ENCODE results near the gene PSD2. TPM values are rescaled to one million over a fixed set of nuclear protein-coding genes. Genes with fewer than 3 reads are reported as not detected.

Gene PSD2
- total RNA-seq, 1 experiment from 2014 or later, result 0.22 TPM

DNA sequence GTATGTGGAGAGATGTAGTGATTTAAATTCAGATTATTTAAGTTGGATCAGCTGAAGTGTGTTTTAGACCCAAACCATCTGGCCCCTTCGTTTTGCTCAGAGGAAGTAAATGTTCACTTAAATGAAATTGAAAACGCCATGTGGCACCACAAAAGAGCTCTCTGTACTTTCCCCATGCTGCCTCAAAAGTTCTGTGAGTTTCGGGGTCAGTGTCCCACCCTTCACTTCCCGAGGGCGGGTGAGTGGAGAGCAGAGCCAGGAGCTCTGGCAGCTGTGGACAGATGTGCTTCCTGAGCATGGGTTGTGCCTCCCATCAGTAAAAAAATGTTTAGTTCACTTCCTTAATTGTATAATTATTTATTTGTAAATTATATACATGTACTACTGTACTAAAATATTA, 48.4 kb downstream of the PSD2 start:
- Mint-ChIP-seq H3K36me3 (ENCODE audit: insufficient read depth in 1 of 3, low read depth in 3 of 3) (no peaks in the 10 kb centered on the region), H3K9me3 (no peaks in the 10 kb centered on the region), H3K27me3 (ENCODE audit: low read depth) (peaks cover 62% of the 10 kb centered on the region), H3K27ac (no peak overlapping the region), H3K4me1 (peaks cover 7 to 9% of the 10 kb centered on the region in 2 experiments), H3K4me3 (no peak overlapping the region)
- no peaks in the 10 kb centered on the region for H3K9me3 ChIP-seq (ENCODE audit: control insufficient read depth, low read depth, low read length)
- no peak overlapping the region for H3K18ac ChIP-seq (ENCODE audit: insufficient read length, low read depth, low read length)
- no peak overlapping the region for H3K4me2 ChIP-seq (ENCODE audit: insufficient read depth, insufficient read length, low read length)
- DNase-seq, result no peak
- H4K5ac ChIP-seq (ENCODE audit: insufficient read length, low read depth, low read length), result no peak overlapping the region
- H3K27ac ChIP-seq (ENCODE audit: insufficient read length, low read depth, low read length), result no peak overlapping the region
- no peaks in the 10 kb centered on the region for H3K4me1 ChIP-seq (ENCODE audit: insufficient read depth, low read length)
- H2BK5ac ChIP-seq (ENCODE audit: insufficient read length, low read length), result no peak overlapping the region
- H3K23me2 ChIP-seq (ENCODE audit: insufficient read length, low read depth, low read length, poor library complexity, severe bottlenecking), result no peaks in the 10 kb centered on the region
- WGBS (ENCODE audit: extremely low coverage, insufficient read length, low lambda C conversion rate), result no CpG with 5 or more reads among the region's 5 CpGs
- no peak overlapping the region for H3K14ac ChIP-seq (ENCODE audit: insufficient read depth, low read length)
- TF ChIP-seq, protein P1, sequence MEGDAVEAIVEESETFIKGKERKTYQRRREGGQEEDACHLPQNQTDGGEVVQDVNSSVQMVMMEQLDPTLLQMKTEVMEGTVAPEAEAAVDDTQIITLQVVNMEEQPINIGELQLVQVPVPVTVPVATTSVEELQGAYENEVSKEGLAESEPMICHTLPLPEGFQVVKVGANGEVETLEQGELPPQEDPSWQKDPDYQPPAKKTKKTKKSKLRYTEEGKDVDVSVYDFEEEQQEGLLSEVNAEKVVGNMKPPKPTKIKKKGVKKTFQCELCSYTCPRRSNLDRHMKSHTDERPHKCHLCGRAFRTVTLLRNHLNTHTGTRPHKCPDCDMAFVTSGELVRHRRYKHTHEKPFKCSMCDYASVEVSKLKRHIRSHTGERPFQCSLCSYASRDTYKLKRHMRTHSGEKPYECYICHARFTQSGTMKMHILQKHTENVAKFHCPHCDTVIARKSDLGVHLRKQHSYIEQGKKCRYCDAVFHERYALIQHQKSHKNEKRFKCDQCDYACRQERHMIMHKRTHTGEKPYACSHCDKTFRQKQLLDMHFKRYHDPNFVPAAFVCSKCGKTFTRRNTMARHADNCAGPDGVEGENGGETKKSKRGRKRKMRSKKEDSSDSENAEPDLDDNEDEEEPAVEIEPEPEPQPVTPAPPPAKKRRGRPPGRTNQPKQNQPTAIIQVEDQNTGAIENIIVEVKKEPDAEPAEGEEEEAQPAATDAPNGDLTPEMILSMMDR (conservative IDR thresholded peaks at IDR 0.05), result no peak
- H3K23ac ChIP-seq (ENCODE audit: insufficient read length, low read depth, low read length), result no peak overlapping the region
- H2BK120ac ChIP-seq (ENCODE audit: low read depth, low read length, poor library complexity, severe bottlenecking), result no peak overlapping the region
- no peak overlapping the region for H2AFZ ChIP-seq (ENCODE audit: low read length)
- H4K20me1 ChIP-seq (ENCODE audit: control insufficient read depth, insufficient read depth, insufficient read length), result no peaks in the 10 kb centered on the region
- H2BK12ac ChIP-seq (ENCODE audit: insufficient read length, low read depth, low read length), result no peak overlapping the region
- H3T11ph ChIP-seq (ENCODE audit: low read length), result no peak overlapping the region
- no peak overlapping the region for H3K9ac ChIP-seq (ENCODE audit: extremely low read depth, insufficient read length, low read length)
- no peaks in the 10 kb centered on the region for H3K79me1 ChIP-seq (ENCODE audit: insufficient read depth, low read depth, low read length, poor library complexity, severe bottlenecking)
- no peak overlapping the region for H3K4ac ChIP-seq (ENCODE audit: low read depth, low read length)
- H3K27me3 ChIP-seq (ENCODE audit: insufficient read depth, low read length), result peaks cover 14% of the 10 kb centered on the region; the same call in 1 of the 2 replicates
- no peak overlapping the region for H4K91ac ChIP-seq (ENCODE audit: insufficient read length, low read depth, low read length)
- no peaks in the 10 kb centered on the region for H3K79me2 ChIP-seq (ENCODE audit: insufficient read depth, low read length)
- no peak overlapping the region for H2BK20ac ChIP-seq (ENCODE audit: low read depth, low read length, poor library complexity, severe bottlenecking)
- H3K56ac ChIP-seq (ENCODE audit: insufficient read length, low read depth, low read length), result no peak overlapping the region
- H2BK15ac ChIP-seq (ENCODE audit: low read depth, low read length), result no peak overlapping the region
- H4K8ac ChIP-seq (replicated peaks; ENCODE audit: insufficient read length, low read depth, low read length), result no peak overlapping the region
- H2AK5ac ChIP-seq (ENCODE audit: insufficient read length, low read length), result no peak overlapping the region

Data from H9 (cell line).